Activated gamma-delta T cell treated with anti-CD3 and anti-CD28 coated beads, Interleukin-2, amount 50 U/mL, for 16 hours (primary cell): ENCODE measurements around the gene IL5.
A peak's percentile ranks its signal among the peaks of the same experiment; 100 is the strongest.
"Not testable (repeated sequence)": the region's sequence is repeated elsewhere in the genome, so short reads cannot be mapped to it uniquely, and the experiment has no call there.

ENCODE experiments used
- DNase-seq: peaks from one replicate; pipeline ENCODE4 v3.0.0-alpha.2; 2020; ENCODE audit warnings: low read depth

The IL5 gene

GRCh38 chr5:132543472-132544201 lies at the start of gene IL5:
IL5 (minus strand) TSS chr5:132543522; CDS start chr5:132543478, 44 bp downstream.
- DNase-seq: no peak

- DNase-seq: no peak
Observed at GRCh38 chr5:132592521-132592920, 49.2 kb upstream of the IL5 start.

DNA sequence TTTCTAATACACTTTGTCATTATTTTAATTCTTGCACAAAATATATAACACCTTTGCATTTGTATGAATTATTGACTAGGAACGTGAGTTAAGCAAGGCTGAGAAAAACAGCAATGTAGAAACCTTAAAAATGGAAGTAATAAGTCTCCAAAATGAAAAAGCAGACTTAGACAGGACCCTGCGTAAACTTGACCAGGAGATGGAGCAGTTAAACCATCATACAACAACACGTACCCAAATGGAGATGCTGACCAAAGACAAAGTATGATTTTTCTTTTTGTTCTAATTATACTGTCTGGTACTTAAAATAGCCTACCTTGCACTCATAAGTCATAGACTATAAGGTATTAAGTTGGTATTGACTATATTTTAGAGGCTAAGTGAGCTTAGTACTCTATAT lies 47.8 kb upstream of the IL5 start:
- no peak for DNase-seq

DNA sequence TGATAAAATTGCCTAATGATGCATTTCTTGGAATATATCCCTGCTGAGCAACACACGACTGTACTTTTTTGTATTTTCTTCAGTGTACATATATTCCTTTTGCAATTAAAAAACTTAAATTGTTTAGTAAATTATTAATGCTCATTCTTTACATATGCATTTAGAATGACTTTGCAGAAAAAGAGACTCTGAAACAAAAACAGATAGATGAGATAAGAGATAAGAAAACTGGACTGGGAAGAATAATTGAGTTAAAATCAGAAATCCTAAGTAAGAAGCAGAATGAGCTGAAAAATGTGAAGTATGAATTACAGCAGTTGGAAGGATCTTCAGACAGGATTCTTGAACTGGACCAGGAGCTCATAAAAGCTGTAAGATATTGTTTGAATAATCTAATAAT lies 46.1 kb upstream of the IL5 start:
- no peak for DNase-seq

- DNase-seq: no peak
Observed at GRCh38 chr5:132586063-132586462, 42.7 kb upstream of the IL5 start.

DNA sequence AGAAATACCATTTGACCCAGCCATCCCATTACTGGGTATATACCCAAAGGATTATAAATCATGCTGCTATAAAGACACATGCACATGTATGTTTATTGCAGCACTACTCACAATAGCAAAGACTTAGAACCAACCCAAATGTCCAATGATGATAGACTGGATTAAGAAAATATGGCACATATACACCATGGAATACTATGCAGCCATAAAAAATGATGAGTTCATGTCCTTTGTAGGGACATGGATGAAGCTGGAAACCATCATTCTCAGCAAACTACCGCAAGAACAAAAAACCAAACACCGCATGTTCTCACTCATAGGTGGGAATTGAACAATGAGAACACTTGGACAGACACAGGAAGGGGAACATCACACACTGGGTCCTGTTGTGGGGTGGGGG lies 41.2 kb upstream of the IL5 start:
- DNase-seq: not testable (repeated sequence)

- no peak for DNase-seq
Observed at GRCh38 chr5:132576123-132576522, 32.8 kb upstream of the IL5 start.

- no peak for DNase-seq
Observed at GRCh38 chr5:132566657-132567056, 23.3 kb upstream of the IL5 start.

GRCh38 chr5:132564555-132564954 lies 21.2 kb upstream of the IL5 start:
- DNase-seq: not testable (repeated sequence)

DNA sequence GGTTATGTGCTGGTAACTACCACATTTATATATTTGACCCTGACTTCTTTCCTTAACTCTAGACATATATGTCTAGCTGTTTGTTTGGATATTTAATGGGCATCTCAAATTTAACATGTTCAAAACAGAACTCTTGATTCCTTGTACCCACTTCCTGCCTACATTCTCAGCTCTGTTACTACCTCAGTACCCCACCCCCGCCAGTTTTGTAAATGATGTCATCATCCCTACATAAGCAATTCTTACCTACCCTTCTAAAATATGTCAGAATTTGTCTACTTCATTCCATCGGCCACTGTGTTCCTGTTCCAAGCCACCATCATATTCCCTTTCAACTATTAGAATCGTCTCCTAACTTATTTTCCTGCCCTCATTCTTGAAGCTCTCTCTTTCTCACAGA lies 18.3 kb upstream of the IL5 start:
- DNase-seq: no peak

GRCh38 chr5:132559383-132560060 lies 16.2 kb upstream of the IL5 start:
- no peak for DNase-seq

GRCh38 chr5:132557478-132558172 lies 14.3 kb upstream of the IL5 start:
- DNase-seq: no peak

DNA sequence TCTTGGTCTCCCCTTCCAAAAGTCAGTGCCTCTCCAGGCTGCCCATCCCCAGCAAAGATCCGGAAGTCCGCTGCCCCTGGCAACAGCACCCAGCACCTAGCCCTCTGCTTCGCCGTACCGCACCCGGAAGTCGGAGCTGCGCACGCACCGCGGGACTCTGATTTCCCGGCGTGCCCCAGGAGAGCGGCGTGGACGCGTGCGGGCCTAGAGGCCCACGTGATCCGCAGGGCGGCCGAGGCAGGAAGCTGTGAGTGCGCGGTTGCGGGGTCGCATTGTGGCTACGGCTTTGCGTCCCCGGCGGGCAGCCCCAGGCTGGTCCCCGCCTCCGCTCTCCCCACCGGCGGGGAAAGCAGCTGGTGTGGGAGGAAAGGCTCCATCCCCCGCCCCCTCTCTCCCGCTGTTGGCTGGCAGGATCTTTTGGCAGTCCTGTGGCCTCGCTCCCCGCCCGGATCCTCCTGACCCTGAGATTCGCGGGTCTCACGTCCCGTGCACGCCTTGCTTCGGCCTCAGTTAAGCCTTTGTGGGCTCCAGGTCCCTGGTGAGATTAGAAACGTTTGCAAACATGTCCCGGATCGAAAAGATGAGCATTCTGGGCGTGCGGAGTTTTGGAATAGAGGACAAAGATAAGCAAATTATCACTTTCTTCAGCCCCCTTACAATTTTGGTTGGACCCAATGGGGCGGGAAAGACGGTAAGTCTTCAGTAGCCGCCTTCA lies 13.6 kb upstream of the IL5 start, which contains the start of gene RAD50:
Gene RAD50, plus strand, starts transcription at position 215 of the 715 bp plus-strand sequence. Its CDS starts 348 bp downstream, at position 563.
- peak; percentile 88 for DNase-seq

- no peak for DNase-seq
Observed at GRCh38 chr5:132556153-132556762, 12.9 kb upstream of the IL5 start.

- no peak for DNase-seq
Observed at GRCh38 chr5:132549576-132549975, 6.3 kb upstream of the IL5 start.

DNA sequence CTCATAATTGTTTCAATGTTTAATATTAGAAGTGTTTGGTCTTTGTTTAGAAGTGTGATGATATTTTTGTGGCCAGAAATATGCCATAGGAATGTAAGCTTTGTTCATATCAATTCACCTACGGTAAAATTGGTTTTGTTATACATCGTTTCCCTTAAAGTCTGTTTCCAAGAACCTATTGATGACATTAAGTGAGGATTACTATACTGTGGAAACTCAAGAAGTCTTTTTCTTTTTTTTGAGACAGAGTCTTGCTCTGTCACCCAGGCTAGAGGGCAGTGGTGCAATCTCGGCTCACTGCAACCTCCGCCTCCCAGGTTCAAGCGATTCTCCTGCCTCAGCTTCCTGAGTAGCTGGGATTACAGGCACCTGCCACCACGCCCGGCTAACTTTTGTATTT lies 5.5 kb upstream of the IL5 start:
- not testable (repeated sequence) for DNase-seq

DNA sequence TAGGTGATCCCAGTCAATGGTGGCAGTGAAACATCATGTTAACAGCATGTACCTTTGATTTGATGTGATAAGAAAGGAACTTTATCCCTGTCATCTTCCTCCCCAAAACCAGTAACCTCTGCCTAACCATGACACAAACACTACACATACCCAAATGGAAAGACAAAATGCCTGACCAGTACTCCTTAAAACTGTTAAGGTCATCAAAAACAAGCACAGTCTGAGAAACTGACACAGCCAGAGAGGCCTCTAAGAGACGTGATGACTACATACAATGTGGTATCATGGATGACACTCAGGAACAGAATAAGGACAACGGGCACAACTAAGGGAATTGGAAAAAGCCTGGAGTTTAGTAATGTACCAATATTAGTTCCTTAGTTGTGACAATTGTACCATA lies 3.9 kb upstream of the IL5 start:
- no peak for DNase-seq

DNA sequence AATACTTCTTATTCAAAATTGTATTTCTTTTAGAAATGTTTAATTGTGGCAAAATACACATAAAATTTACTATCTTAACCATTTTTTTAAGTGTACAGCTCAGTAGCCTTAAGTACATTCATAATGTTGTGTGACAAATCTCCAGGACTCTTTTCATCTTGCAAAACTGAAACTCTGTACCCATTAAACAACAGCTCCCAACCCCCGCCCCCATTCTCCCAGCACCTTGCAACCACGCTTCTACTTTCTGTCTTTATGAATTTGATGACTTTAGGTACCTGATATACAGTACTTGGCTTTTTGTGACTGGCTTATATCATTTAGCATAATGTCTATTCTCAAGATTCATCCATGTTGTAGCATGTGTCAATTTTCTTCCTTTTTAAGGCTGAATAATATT lies 2.8 kb upstream of the IL5 start:
- DNase-seq: no peak

DNA sequence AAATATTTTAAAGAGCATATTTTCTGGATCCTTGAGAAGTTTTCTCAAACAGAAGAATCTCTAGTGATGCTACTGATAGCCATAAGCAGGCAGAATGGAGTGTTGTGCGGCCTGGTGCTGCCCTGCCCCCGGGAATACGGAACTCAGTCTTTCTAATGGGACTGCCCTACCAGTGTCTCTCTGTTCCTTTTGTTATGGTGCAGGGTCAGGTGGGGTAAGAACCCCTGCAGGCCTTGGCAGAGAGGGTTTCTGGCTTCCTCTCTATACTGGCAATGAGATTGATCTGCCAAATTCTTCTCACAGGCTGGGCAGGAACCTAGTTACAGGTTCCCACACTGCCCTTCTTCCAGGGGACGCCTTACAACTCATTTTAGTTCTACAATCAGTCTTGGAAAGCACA lies 2.6 kb downstream of the IL5 start:
- DNase-seq: no peak

- no peak for DNase-seq
Observed at GRCh38 chr5:132540149-132540548, 3.2 kb downstream of the IL5 start.

DNA sequence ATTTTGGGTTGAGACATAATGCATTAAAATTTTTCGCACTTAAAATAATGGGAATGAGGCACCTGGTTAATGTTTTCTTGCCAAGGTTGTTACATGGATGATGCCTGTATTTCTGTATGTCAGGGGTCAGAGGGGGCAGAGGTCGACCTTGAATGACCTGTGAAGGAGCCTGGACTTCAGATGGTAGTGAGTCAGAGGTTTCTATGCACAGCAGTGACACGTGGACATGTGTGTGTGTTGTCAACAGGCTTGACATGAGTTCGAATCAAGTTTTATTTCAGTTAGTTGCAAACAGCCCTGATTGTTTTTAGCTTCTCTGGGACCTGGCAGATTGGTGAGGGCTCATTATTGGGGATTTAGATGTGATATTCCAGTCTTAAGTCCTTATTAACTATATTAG lies 3.6 kb downstream of the IL5 start:
- no peak for DNase-seq

DNA sequence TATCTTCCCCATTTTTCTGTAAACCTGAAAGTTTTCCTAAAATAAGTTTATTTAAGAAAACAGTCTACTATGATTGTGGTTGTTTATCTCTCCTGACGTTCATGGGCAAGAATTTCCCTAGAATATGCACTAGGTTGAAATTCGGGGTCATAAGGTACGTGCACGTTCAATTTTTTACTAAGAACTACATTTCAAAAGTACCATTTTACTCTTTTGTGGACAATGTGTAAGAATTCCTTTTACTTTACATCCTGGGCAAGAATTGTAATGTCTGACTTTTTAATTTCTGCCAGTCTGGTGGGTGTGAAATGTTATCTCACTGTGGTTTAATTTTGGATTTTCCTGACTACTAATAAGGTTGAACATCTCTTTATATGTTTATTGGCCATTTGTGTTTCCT lies 12.4 kb downstream of the IL5 start:
- no peak for DNase-seq
